ENCODE measurements around the gene CHST12. TPM values are rescaled to one million over a fixed set of nuclear protein-coding genes. Genes with fewer than 3 reads are reported as not detected.

The CHST12 gene
- total RNA-seq, 2 experiments from 2014 or later: 3.9 to 43.4 TPM

DNA sequence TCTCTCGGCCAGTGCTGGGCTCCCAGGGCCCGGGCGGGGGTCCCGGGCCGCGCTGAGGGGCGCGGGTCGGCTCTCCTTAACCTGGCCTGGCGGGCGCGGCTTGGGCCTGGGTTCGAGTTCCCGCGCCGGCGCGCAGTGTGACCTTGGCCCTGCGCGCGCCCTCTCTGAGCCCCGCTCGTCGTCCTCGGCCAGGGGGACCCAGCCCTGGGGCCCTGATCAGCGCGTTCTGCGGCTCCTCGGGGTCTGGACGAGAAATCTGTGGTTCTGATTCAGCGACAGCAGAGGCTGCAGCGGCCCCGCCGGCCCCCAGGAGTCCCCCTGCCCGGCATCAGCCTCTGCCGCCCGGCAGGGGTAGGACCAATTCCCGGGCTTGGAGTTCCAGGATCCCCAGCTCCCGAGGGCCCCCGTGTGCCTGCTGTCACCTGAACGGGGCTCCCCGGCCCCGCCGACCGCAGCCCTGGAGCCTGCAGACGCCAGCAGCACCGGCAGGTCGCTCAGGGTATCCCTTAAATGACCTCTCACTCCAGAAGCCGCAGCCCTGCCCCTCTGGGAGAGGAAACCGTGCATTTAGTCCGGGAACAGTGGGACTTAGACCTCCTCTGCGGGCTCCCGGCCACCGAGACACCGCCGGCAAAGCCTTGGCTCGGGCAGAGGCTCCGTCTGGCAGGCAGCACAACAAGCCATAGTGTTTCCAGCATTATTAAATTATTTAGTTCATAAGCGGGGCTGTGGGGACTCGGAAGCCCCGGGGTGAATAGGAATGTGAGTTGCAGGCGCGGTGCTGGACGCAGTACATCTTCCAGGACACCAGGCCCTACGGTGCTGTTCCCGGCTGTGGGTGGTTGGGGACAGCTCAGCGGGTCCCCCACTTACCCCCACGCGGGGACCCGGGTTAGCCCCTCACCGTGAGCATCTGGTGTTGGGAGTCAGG is 572 bp downstream of the CHST12 start:
- H4K20me1 ChIP-seq (ENCODE audit: insufficient read depth, low read length): 0 out of 2 replicates have a peak, but pooled peaks cover 4% of the 10 kb centered on the region
- peak overlapping the region; percentile 88 for H3K4me2 ChIP-seq (ENCODE audit: low read length)
- TF ChIP-seq EZH2phosphoT487 (IDR thresholded peaks at IDR 0.05; ENCODE audit: borderline replicate concordance, low read depth, low read length): no peak
- TF ChIP-seq, protein P1, sequence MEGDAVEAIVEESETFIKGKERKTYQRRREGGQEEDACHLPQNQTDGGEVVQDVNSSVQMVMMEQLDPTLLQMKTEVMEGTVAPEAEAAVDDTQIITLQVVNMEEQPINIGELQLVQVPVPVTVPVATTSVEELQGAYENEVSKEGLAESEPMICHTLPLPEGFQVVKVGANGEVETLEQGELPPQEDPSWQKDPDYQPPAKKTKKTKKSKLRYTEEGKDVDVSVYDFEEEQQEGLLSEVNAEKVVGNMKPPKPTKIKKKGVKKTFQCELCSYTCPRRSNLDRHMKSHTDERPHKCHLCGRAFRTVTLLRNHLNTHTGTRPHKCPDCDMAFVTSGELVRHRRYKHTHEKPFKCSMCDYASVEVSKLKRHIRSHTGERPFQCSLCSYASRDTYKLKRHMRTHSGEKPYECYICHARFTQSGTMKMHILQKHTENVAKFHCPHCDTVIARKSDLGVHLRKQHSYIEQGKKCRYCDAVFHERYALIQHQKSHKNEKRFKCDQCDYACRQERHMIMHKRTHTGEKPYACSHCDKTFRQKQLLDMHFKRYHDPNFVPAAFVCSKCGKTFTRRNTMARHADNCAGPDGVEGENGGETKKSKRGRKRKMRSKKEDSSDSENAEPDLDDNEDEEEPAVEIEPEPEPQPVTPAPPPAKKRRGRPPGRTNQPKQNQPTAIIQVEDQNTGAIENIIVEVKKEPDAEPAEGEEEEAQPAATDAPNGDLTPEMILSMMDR (conservative IDR thresholded peaks at IDR 0.05; ENCODE audit: low read length): no peak
- no peaks in the 10 kb centered on the region for H3K79me2 ChIP-seq (ENCODE audit: insufficient read depth, low read depth, low read length)
- H3K9me2 ChIP-seq (ENCODE audit: insufficient read depth, low read length): no peaks in the 10 kb centered on the region
- no peaks in the 10 kb centered on the region for H3K9me3 ChIP-seq (ENCODE audit: low read length)
- intact Hi-C loops (cut with micrococcal nuclease; ENCODE audit: unreplicated experiment): loop anchor here (1.0 to 10.0 kb wide), 4 partner anchors 27 to 649 kb away; partner anchors contain the start of genes BRAT1, IQCE and SNX8
- H3K4me3 ChIP-seq (ENCODE audit: low read depth, low read length, poor library complexity, severe bottlenecking): peak overlapping the region; percentile 91
- ChIA-PET POLR2A (interaction anchor here (0.5 to 1.6 kb wide), 4 partner anchors 8 to 147 kb away, joined by 3 to 8 read pairs (median 4); no protein-coding TSS in a partner anchor), CTCF (ENCODE audit: unreplicated experiment) (interaction anchor here (1.0 kb wide), 1 partner anchor 10 kb away, joined by 3 read pairs; no protein-coding TSS in a partner anchor)
- H2AFZ ChIP-seq (ENCODE audit: low read length): peak overlapping the region; percentile 8; the same call in 1 of the 2 replicates
- peak overlapping the region; percentile 21 for H3K27ac ChIP-seq (ENCODE audit: low read depth, low read length, poor library complexity, severe bottlenecking)
- no TSS peak for BruUV-seq (replicated peaks)
- H3K4me1 ChIP-seq (ENCODE audit: insufficient read depth, low read length, poor library complexity, severe bottlenecking): peaks cover 57% of the 10 kb centered on the region
- H3K36me3 ChIP-seq (ENCODE audit: insufficient read depth, low read length): no peaks in the 10 kb centered on the region
- DNase-seq (ENCODE audit: low spot score): peak; percentile 58

DNA sequence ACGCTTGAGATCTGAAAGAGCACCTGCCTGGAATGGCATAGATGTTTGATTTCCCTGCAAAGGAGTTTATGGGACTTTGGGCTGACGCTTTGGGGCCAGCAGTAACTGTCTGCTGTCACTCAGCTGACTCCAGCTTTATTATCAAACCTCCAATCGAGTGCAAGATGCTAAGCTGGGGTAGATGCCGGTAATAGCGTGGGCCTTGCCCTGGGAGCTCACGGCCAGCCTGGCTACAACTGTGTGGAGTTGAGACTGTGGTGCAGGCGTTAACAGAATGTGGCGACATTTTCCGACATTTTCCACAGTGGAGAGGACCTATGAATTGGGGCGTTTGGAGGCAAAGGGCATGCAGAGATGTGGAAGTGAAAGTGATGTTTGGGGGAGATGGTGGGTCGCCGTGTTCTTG is 1.3 kb downstream of the CHST12 start:
- ChIA-PET POLR2A (interaction anchor here (1.0 to 1.6 kb wide), 2 partner anchors 14 to 21 kb away, joined by 3 to 8 read pairs; no protein-coding TSS in a partner anchor), CTCF (ENCODE audit: unreplicated experiment) (interaction anchor here (0.8 kb wide), 1 partner anchor 306 kb away, joined by 3 read pairs; no protein-coding TSS in a partner anchor)
- Histone ChIP-seq H3K27ac (ENCODE audit: low read depth, low read length, poor library complexity, severe bottlenecking) (peak overlapping the region; percentile 21), H3K4me1 (ENCODE audit: insufficient read depth, low read length, poor library complexity, severe bottlenecking) (peaks cover 52% of the 10 kb centered on the region), H2AFZ (ENCODE audit: low read length) (no peak overlapping the region), H3K4me3 (ENCODE audit: low read depth, low read length, poor library complexity, severe bottlenecking) (peak overlapping the region; percentile 91), H3K9me3 (ENCODE audit: low read length) (no peaks in the 10 kb centered on the region), H3K4me2 (ENCODE audit: low read length) (peak overlapping the region; percentile 88), H3K36me3 (ENCODE audit: insufficient read depth, low read length) (no peaks in the 10 kb centered on the region), H3K9me2 (ENCODE audit: insufficient read depth, low read length) (no peaks in the 10 kb centered on the region), H3K79me2 (ENCODE audit: insufficient read depth, low read depth, low read length) (no peaks in the 10 kb centered on the region), H4K20me1 (ENCODE audit: insufficient read depth, low read length) (0 out of 2 replicates have a peak, but pooled peaks cover 4% of the 10 kb centered on the region)
- intact Hi-C loops (cut with micrococcal nuclease; ENCODE audit: unreplicated experiment): loop anchor here (1.0 to 10.0 kb wide), 5 partner anchors 27 to 650 kb away; partner anchors contain the start of genes BRAT1, IQCE, MAD1L1 and SNX8
- peak; percentile 37 for DNase-seq (ENCODE audit: low spot score)
- no TSS peak for BruUV-seq (replicated peaks)
- TF ChIP-seq EZH2phosphoT487 (IDR thresholded peaks at IDR 0.05; ENCODE audit: borderline replicate concordance, low read depth, low read length): no peak
- TF ChIP-seq, protein P1 (conservative IDR thresholded peaks at IDR 0.05; ENCODE audit: low read length): no peak
